ENCODE results near the gene SYNGR1. TPM values are rescaled to one million over a fixed set of nuclear protein-coding genes. Genes with fewer than 3 reads are reported as not detected.
A peak's percentile ranks its signal among the peaks of the same experiment; 100 is the strongest.
"Not testable (repeated sequence)": the region's sequence is repeated elsewhere in the genome, so short reads cannot be mapped to it uniquely, and the experiment has no call there.

SYNGR1 gene
- total RNA-seq, 1 donor, result 6.5 TPM

- Histone ChIP-seq H3K27me3 (ENCODE audit: insufficient read depth, low read length) (no peaks in the 10 kb centered on the region), H3K4me3 (ENCODE audit: low read length) (no peak overlapping the region), H3K4me1 (ENCODE audit: insufficient read depth, low read length) (peaks cover 54% of the 10 kb centered on the region), H3K9me3 (ENCODE audit: low read depth, low read length) (no peaks in the 10 kb centered on the region)
Observed at GRCh38 chr22:39312410-39312809, 37.4 kb upstream of the SYNGR1 start.

GRCh38 chr22:39313258-39314001, 36.4 kb upstream of the SYNGR1 start:
- Histone ChIP-seq H3K27me3 (ENCODE audit: insufficient read depth, low read length) (no peaks in the 10 kb centered on the region), H3K9me3 (ENCODE audit: low read depth, low read length) (no peaks in the 10 kb centered on the region), H3K4me3 (ENCODE audit: low read length) (no peak overlapping the region), H3K4me1 (ENCODE audit: insufficient read depth, low read length) (peaks cover 58% of the 10 kb centered on the region)

- Histone ChIP-seq H3K4me1 (ENCODE audit: insufficient read depth, low read length) (peaks cover 55% of the 10 kb centered on the region), H3K9me3 (ENCODE audit: low read depth, low read length) (no peaks in the 10 kb centered on the region), H3K4me3 (ENCODE audit: low read length) (no peak overlapping the region), H3K27me3 (ENCODE audit: insufficient read depth, low read length) (no peaks in the 10 kb centered on the region)
Observed at GRCh38 chr22:39314251-39314971, 35.4 kb upstream of the SYNGR1 start.

GRCh38 chr22:39315389-39315788, 34.4 kb upstream of the SYNGR1 start:
- Histone ChIP-seq H3K4me1 (ENCODE audit: insufficient read depth, low read length) (peaks cover 46% of the 10 kb centered on the region), H3K27me3 (ENCODE audit: insufficient read depth, low read length) (no peaks in the 10 kb centered on the region), H3K4me3 (ENCODE audit: low read length) (no peak overlapping the region), H3K9me3 (ENCODE audit: low read depth, low read length) (no peaks in the 10 kb centered on the region)

GRCh38 chr22:39316440-39317083, 33.2 kb upstream of the SYNGR1 start:
- Histone ChIP-seq H3K4me3 (ENCODE audit: low read length) (no peak overlapping the region), H3K9me3 (ENCODE audit: low read depth, low read length) (no peaks in the 10 kb centered on the region), H3K4me1 (ENCODE audit: insufficient read depth, low read length) (peaks cover 44% of the 10 kb centered on the region), H3K27me3 (ENCODE audit: insufficient read depth, low read length) (no peaks in the 10 kb centered on the region)

GRCh38 chr22:39317084-39317774, 32.6 kb upstream of the SYNGR1 start:
- Histone ChIP-seq H3K9me3 (ENCODE audit: low read depth, low read length) (no peaks in the 10 kb centered on the region), H3K4me1 (ENCODE audit: insufficient read depth, low read length) (peaks cover 44% of the 10 kb centered on the region), H3K27me3 (ENCODE audit: insufficient read depth, low read length) (no peaks in the 10 kb centered on the region), H3K4me3 (ENCODE audit: low read length) (no peak overlapping the region)

GRCh38 chr22:39317775-39318506, 31.9 kb upstream of the SYNGR1 start:
- H3K9me3 ChIP-seq (ENCODE audit: low read depth, low read length), result no peaks in the 10 kb centered on the region
- H3K4me3 ChIP-seq (ENCODE audit: low read length), result peak overlapping the region; percentile 97
- H3K27me3 ChIP-seq (ENCODE audit: insufficient read depth, low read length), result no peaks in the 10 kb centered on the region
- peaks cover 44% of the 10 kb centered on the region for H3K4me1 ChIP-seq (ENCODE audit: insufficient read depth, low read length)

- no peaks in the 10 kb centered on the region for H3K27me3 ChIP-seq (ENCODE audit: insufficient read depth, low read length)
- peaks cover 44% of the 10 kb centered on the region for H3K4me1 ChIP-seq (ENCODE audit: insufficient read depth, low read length)
- peak overlapping the region; percentile 97 for H3K4me3 ChIP-seq (ENCODE audit: low read length)
- H3K9me3 ChIP-seq (ENCODE audit: low read depth, low read length), result no peaks in the 10 kb centered on the region
Observed at GRCh38 chr22:39318507-39319283, 31.1 kb upstream of the SYNGR1 start.

GRCh38 chr22:39319284-39320022, 30.3 kb upstream of the SYNGR1 start, which contains the start of gene RPL3:
RPL3 (minus strand) TSS chr22:39319623; CDS start chr22:39319597, 26 bp downstream.
- Histone ChIP-seq H3K9me3 (ENCODE audit: low read depth, low read length) (no peaks in the 10 kb centered on the region), H3K4me1 (ENCODE audit: insufficient read depth, low read length) (peaks cover 44% of the 10 kb centered on the region), H3K27me3 (ENCODE audit: insufficient read depth, low read length) (no peaks in the 10 kb centered on the region), H3K4me3 (ENCODE audit: low read length) (peak within 1 kb of the TSS; percentile 97)

GRCh38 chr22:39320616-39321029, 29.2 kb upstream of the SYNGR1 start:
- not testable (repeated sequence) for H3K4me3 ChIP-seq (ENCODE audit: low read length); H3K9me3 ChIP-seq (ENCODE audit: low read depth, low read length); H3K27me3 ChIP-seq (ENCODE audit: insufficient read depth, low read length)
- H3K4me1 ChIP-seq (ENCODE audit: insufficient read depth, low read length), result peaks cover 34% of the 10 kb centered on the region

GRCh38 chr22:39325392-39325932, 24.3 kb upstream of the SYNGR1 start:
- H3K27me3 ChIP-seq (ENCODE audit: insufficient read depth, low read length), result no peaks in the 10 kb centered on the region
- peaks cover 11% of the 10 kb centered on the region for H3K4me1 ChIP-seq (ENCODE audit: insufficient read depth, low read length)
- H3K4me3 ChIP-seq (ENCODE audit: low read length), result no peak overlapping the region

GRCh38 chr22:39327995-39328754, 21.6 kb upstream of the SYNGR1 start:
- peaks cover 23% of the 10 kb centered on the region for H3K4me1 ChIP-seq (ENCODE audit: insufficient read depth, low read length)
- no peaks in the 10 kb centered on the region for H3K27me3 ChIP-seq (ENCODE audit: insufficient read depth, low read length)
- H3K4me3 ChIP-seq (ENCODE audit: low read length), result no peak overlapping the region
- H3K9me3 ChIP-seq (ENCODE audit: low read depth, low read length), result no peaks in the 10 kb centered on the region

More at GRCh38 chr22:39325392-39325932, 24.3 kb upstream of the SYNGR1 start:
- no peaks in the 10 kb centered on the region for H3K9me3 ChIP-seq (ENCODE audit: low read depth, low read length)
